ENCODE data around the gene RAB24.
"Not testable (repeated sequence)": the region's sequence is repeated elsewhere in the genome, so short reads cannot be mapped to it uniquely, and the experiment has no call there.

The RAB24 gene

GRCh38 chr5:177310757-177311391 is 7.4 kb upstream of the RAB24 start:
- no peak for DNase-seq (ENCODE audit: low read depth)

DNA sequence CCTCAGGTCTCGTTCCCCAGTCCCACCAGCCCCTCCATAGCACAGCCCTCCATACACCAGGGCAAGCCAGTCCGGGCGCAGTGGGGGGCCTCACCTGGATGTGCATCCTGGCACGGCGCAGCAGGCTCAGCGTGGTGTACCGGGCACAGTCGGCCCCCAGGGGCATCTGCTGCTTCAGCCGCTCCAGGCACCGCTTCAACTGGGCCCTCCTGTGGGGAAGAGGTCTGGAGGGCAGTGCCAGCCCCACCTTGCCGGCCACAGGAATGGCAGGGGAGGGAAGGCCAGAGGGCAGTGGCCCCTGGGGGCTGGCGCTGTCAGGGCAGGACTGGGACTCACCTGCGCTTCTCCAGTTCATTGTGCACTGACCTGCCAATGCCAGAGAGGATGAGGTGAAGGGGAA is 6.8 kb upstream of the RAB24 start:
- no peak for DNase-seq (ENCODE audit: low read depth)

- no peak for DNase-seq (ENCODE audit: low read depth)
Observed at GRCh38 chr5:177309351-177310191, 6.1 kb upstream of the RAB24 start.

DNA sequence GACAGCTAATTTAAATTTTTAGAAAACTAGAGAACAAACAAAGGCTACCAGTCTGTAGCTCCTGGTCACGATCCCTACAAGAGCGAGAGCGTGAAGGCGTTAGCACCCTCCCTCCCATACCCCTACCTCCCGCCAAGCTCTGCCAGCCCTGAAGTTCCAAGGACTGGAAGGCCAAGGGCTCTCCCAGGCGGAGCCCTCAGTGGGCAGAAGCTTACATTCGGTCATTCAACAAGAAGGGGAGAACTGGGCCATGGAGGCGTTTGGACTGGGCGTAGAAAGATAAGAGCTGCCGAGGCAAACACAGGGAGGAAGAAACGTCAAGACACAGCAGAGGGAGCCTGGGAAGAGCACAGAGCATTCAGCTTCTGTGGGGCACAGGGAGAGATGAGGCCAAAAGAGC is 5.2 kb upstream of the RAB24 start:
- DNase-seq (ENCODE audit: low read depth), result no peak

- no peak for DNase-seq (ENCODE audit: low read depth)
Observed at GRCh38 chr5:177307544-177308363, 4.2 kb upstream of the RAB24 start.

DNA sequence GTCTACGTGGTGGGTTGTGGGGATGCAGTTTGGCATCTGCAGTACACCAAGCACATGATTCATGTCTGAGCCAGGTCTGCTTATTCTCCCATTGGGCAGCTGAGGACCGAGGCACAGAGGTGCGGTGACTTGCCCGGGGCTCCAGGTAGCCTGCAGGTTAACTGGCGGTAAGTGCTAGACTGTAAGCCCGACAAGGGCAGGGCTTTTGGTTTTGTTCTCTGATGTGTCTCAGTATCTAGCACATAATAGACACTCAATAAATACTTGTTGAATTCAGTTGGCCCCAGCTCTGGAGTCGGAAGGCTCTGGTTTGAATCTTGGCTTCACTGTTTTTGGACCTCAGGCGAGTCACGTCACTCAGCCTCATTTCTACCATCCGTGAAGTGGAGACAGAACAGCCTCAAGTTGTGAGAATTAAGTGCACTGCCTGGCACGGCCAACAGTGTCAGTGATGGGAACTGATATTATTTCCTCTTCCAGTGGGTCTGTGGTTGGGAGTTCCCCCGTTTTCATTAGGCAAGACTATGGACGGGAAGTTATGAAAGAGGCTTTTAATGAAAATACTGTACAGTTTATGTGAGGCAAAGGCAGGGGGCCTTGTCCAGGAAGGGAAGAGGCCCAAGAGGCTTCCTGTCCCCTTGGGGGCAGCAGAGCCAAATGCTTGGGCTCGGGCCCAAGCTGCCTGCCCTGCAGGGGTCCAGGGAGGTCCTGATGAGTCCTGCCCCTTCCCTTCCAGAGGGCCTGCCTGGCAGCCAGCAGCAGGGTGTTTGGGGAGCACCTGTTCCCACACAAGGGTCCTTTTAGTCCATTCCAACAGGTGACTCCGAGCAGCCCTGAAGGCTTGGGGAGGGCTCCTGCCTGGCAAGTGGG is 3.4 kb upstream of the RAB24 start:
- no peak for DNase-seq (ENCODE audit: low read depth)

GRCh38 chr5:177306103-177306640 is 2.7 kb upstream of the RAB24 start:
- not testable (repeated sequence) for DNase-seq (ENCODE audit: low read depth)

GRCh38 chr5:177304392-177305119 is 1.0 kb upstream of the RAB24 start:
- DNase-seq (ENCODE audit: low read depth), result no peak

GRCh38 chr5:177303925-177304391 is 439 bp upstream of the RAB24 start:
- DNase-seq (ENCODE audit: low read depth), result no peak

- DNase-seq (ENCODE audit: low read depth), result no peak
Observed at GRCh38 chr5:177302354-177303110, 987 bp downstream of the RAB24 start.

- DNase-seq (ENCODE audit: low read depth), result no peak
Observed at GRCh38 chr5:177301503-177302165, 1.9 kb downstream of the RAB24 start.

- no peak for DNase-seq (ENCODE audit: low read depth)
Observed at GRCh38 chr5:177300951-177301350, 2.6 kb downstream of the RAB24 start.

DNA sequence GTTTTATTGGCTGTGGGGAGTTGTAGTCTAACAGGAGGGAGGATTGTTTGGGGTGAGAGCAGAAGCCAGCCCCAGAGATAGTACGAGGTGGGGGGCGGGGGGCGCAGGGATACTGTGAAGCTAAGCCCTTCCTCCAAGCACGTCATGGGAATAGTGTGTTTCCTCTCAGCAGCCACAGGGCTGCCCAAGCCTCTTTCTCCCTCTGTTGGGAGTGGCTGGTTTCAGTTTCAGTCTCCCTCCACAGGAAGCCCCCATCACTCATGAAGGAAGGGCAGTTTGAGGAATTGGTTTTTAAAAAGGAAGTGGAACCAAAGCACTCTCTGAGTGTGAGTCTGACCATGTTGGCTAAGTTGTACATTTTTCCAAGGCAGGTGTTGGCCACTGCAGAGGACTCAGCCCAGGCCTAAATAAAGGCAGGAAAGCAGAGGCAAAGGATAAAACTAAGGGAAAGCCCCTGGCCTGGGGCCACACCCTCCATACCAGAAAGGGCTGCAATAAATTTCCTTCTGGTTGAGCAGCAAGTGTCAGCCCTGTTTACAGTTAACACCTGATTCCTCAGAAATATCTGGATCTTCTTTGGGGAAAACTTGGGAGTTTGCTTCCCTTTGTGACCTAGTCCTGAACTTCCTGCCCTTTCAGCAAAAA is 3.2 kb downstream of the RAB24 start:
- DNase-seq (ENCODE audit: low read depth), result peak; percentile 36

DNA sequence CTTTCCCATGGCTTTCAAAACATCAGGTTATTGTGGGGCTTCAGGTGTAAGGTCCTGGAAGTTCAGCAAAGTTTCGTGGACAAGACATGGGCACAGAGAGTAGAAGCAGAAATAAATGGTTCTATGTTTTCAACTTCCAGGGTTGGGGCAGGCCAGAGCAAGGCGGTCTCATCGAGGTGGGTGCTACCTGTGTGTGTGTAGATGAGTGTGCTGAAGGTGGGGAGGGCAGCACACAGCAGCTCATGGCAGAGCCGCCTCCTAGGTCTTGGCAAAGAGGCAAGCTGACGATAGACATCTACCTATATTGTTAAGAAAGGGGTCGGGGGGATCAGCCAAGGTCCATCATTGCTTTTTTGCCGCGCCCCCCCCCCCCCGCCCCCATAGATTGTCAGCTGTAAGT is 3.8 kb downstream of the RAB24 start:
- no peak for DNase-seq (ENCODE audit: low read depth)

- DNase-seq (ENCODE audit: low read depth), result no peak
Observed at GRCh38 chr5:177297922-177298321, 5.6 kb downstream of the RAB24 start.

- DNase-seq (ENCODE audit: low read depth), result no peak
Observed at GRCh38 chr5:177296581-177296980, 6.9 kb downstream of the RAB24 start.

- no peak for DNase-seq (ENCODE audit: low read depth)
Observed at GRCh38 chr5:177295924-177296323, 7.6 kb downstream of the RAB24 start.

DNA sequence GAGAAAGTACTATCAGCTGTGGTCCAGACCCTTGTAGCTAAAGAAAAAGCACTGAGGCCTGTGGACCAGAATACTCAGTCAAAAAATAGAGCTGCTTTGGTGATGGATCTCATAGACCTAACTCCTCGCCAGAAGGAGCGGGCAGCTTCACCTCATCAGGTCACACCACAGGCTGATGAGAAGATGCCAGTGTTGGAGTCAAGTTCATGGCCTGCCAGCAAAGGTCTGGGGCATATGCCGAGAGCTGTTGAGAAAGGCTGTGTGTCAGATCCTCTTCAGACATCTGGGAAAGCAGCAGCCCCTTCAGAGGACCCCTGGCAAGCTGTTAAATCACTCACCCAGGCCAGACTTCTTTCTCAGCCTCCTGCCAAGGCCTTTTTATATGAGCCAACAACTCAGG is 8.9 kb downstream of the RAB24 start:
- no peak for DNase-seq (ENCODE audit: low read depth)
